MM.1S (cell line): ENCODE results near the gene PITPNM2.

Source experiments
- CTCF ChIP-seq: fragments of 300-600 bp; sonication (generic); IDR thresholded peaks from 2 replicates; pipeline ENCODE4 v1.5.1; 2016; ENCODE audit warnings: antibody characterized with exemption, low read length, mixed read lengths
- EZH2phosphoT487 ChIP-seq: fragments of 300-600 bp; sonication (generic); IDR thresholded peaks from 2 replicates; pipeline ENCODE4 v1.6.1; 2018; ENCODE audit warnings: antibody characterized with exemption, low read length

GRCh38 chr12:123120452-123121166 is 30.3 kb downstream of the PITPNM2 start:
- TF ChIP-seq CTCF, result no peak
- TF ChIP-seq EZH2phosphoT487, result no peak
